AG04449 (cell line): ENCODE results near the gene RASGEF1C.
"Not testable (repeated sequence)": the region's sequence is repeated elsewhere in the genome, so short reads cannot be mapped to it uniquely, and the experiment has no call there.

Experiments used
- CTCF ChIA-PET: fragments of 350-600 bp; formaldehyde crosslinking; extraction: SDS; loops from one replicate; lab custom pipeline; 2021; ENCODE audit warnings: antibody characterized with exemption; lab: Yijun Ruan, JAX
- POLR2A ChIA-PET: fragments of 400-600, 350-600 bp; formaldehyde crosslinking; extraction: SDS; loops from one replicate; lab custom pipeline; 2020; ENCODE audit warnings: antibody characterized with exemption, inconsistent platforms; lab: Yijun Ruan, JAX
- DNase-seq: peaks from one replicate; pipeline ENCODE4 v3.0.0-alpha.2; 2010; ENCODE audit warnings: low read depth, low spot score
- H3K4me3 ChIP-seq: 2 replicates; pipeline ENCODE4 v1.5.1; 2011; ENCODE audit warnings: low read depth, mild to moderate bottlenecking, control low read depth, low read length
- CTCF ChIP-seq: IDR thresholded peaks from one replicate; pipeline ENCODE4 v1.5.1; 2011; ENCODE audit warnings: mild to moderate bottlenecking, moderate library complexity, low read length, control low read depth, inconsistent platforms; ENCODE audit not compliant: insufficient read depth; ENCODE audit errors: missing control alignments

The RASGEF1C gene

DNA sequence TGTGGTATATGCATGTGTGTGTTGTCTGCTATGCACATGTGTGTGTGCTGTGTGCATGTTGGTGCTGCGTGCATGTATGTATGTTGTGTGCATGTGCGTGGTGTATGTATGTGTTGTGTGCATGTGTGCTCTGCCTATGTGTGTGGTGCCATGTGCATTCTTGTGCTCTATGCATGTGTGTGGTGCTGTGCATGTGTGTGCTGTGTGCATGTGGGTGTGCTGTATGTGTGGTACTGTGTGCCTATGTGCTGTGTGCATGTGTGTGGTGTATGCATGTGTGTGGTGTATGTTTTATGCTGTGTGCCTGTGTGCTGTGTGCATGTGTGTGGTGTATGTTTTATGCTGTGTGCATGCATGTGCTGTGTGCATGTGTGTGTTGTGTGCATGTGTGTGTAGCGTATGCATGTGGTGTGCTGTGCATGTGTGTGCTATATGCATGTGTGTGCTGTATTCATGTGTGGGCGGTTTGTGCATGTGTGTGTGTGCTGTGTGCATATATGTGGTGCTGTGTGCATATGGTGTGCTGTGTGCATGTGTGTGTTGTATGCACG, 4.7 kb upstream of the RASGEF1C start:
- no peak overlapping the region for H3K4me3 ChIP-seq
- TF ChIP-seq CTCF = no peak
- ChIA-PET POLR2A (no interaction called here), CTCF (no interaction called here)
- no peak for DNase-seq

DNA sequence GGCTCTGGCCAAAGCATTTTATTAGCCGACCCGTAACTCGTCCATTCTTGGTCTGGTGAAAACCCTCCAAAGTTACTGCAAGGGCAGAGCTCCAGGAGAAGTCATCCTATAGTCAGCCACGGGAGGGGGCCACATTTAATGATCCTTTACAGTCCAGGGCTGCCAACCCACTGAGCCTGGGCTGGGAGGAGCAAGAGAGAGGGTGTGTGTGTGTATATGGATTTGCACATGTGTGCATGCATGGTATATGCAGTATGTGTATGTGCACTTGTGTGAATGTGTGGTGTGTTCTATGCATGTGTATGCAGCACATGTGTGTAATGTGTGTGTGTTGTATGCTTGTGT, 4.2 kb upstream of the RASGEF1C start:
- no peak for TF ChIP-seq CTCF
- ChIA-PET CTCF (no interaction called here), POLR2A (no interaction called here)
- H3K4me3 ChIP-seq = no peak overlapping the region
- no peak for DNase-seq

GRCh38 chr5:180212363-180213255, 3.6 kb upstream of the RASGEF1C start:
- CTCF ChIA-PET = no interaction called here
- DNase-seq = no peak
- POLR2A ChIA-PET = no interaction called here
- TF ChIP-seq CTCF = no peak
- H3K4me3 ChIP-seq = no peak overlapping the region

GRCh38 chr5:180211761-180212035, 2.7 kb upstream of the RASGEF1C start:
- no peak overlapping the region for H3K4me3 ChIP-seq
- ChIA-PET CTCF (no interaction called here), POLR2A (no interaction called here)
- DNase-seq = no peak
- TF ChIP-seq CTCF = no peak

GRCh38 chr5:180210961-180211760, 2.1 kb upstream of the RASGEF1C start:
- CTCF ChIA-PET = interaction anchor here (0.7 to 1.8 kb wide), 2 partner anchors 79 to 261 kb away, joined by 4 to 5 read pairs; no protein-coding TSS in a partner anchor
- no peak for DNase-seq
- POLR2A ChIA-PET = no interaction called here
- TF ChIP-seq CTCF = no peak
- no peak overlapping the region for H3K4me3 ChIP-seq

DNA sequence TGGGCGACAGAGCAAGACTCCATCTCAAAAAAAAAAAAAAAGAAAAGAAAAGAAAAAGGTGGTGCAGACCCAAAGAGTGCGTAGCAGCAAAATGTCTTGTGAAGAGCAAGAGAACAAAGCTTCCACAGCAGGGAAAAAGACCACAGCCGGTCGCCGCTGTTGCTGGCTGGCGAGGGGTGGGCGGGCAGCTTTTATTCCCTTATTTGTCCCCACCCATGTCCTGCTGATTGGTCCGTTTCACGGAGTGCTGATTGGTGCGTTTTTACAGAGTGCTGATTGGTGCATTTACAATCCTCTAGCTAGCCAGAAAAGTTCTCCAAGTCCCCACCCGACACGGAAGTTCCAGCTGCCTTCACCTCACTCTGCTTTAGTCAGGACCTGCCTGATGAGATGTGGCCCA, 1.1 kb upstream of the RASGEF1C start:
- H3K4me3 ChIP-seq, POLR2A ChIA-PET, DNase-seq: not testable (repeated sequence)
- CTCF ChIA-PET = interaction anchor here (0.7 to 1.8 kb wide), 2 partner anchors 80 to 262 kb away, joined by 4 to 5 read pairs; no protein-coding TSS in a partner anchor
